Kidney epithelial cell (primary cell): ENCODE measurements around the gene PTPA. TPM values are rescaled to one million over a fixed set of nuclear protein-coding genes. Genes with fewer than 3 reads are reported as not detected.
"Not testable (repeated sequence)": the region's sequence is repeated elsewhere in the genome, so short reads cannot be mapped to it uniquely, and the experiment has no call there.

Experiments used
- DNase-seq: peaks from one replicate; pipeline ENCODE4 v3.0.0-alpha.2; 2010; ENCODE audit warnings: low read depth
- H3K27me3 ChIP-seq: 2 replicates; pipeline ENCODE4 v1.6.0; 2011; ENCODE audit warnings: low read length; ENCODE audit not compliant: control insufficient read depth, insufficient read depth
- H3K36me3 ChIP-seq: 2 replicates; pipeline ENCODE4 v1.5.1; 2011; ENCODE audit warnings: low read length; ENCODE audit not compliant: control insufficient read depth, insufficient read depth
- H3K4me3 ChIP-seq: 2 replicates; pipeline ENCODE4 v1.5.1; 2011; ENCODE audit warnings: low read depth, mild to moderate bottlenecking, control low read depth, low read length
- total RNA-seq: library from RNA; depleted of rRNA; stranded (reverse); fragments of >200 nt; gene quantifications from 2 replicates; pipeline ENCODE4 v1.2.3, GENCODE V29; 2015
- TF ChIP-seq, protein P1 (sequence below): IDR thresholded peaks from 2 replicates; pipeline ENCODE4 v1.5.1; 2011; ENCODE audit warnings: mild to moderate bottlenecking, moderate library complexity, low read length, control low read depth, inconsistent platforms; ENCODE audit not compliant: insufficient read depth, poor library complexity, severe bottlenecking

The PTPA gene
- total RNA-seq, 1 donor from 2014 or later: 167 TPM

GRCh38 chr9:129185402-129185801, 74.2 kb downstream of the PTPA start:
- no peak overlapping the region for H3K4me3 ChIP-seq
- TF ChIP-seq, protein P1, sequence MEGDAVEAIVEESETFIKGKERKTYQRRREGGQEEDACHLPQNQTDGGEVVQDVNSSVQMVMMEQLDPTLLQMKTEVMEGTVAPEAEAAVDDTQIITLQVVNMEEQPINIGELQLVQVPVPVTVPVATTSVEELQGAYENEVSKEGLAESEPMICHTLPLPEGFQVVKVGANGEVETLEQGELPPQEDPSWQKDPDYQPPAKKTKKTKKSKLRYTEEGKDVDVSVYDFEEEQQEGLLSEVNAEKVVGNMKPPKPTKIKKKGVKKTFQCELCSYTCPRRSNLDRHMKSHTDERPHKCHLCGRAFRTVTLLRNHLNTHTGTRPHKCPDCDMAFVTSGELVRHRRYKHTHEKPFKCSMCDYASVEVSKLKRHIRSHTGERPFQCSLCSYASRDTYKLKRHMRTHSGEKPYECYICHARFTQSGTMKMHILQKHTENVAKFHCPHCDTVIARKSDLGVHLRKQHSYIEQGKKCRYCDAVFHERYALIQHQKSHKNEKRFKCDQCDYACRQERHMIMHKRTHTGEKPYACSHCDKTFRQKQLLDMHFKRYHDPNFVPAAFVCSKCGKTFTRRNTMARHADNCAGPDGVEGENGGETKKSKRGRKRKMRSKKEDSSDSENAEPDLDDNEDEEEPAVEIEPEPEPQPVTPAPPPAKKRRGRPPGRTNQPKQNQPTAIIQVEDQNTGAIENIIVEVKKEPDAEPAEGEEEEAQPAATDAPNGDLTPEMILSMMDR: no peak
- DNase-seq: no peak
- no peaks in the 10 kb centered on the region for H3K27me3 ChIP-seq
- no peaks in the 10 kb centered on the region for H3K36me3 ChIP-seq

- DNase-seq: no peak
Observed at GRCh38 chr9:129185991-129186390, 74.8 kb downstream of the PTPA start.

DNA sequence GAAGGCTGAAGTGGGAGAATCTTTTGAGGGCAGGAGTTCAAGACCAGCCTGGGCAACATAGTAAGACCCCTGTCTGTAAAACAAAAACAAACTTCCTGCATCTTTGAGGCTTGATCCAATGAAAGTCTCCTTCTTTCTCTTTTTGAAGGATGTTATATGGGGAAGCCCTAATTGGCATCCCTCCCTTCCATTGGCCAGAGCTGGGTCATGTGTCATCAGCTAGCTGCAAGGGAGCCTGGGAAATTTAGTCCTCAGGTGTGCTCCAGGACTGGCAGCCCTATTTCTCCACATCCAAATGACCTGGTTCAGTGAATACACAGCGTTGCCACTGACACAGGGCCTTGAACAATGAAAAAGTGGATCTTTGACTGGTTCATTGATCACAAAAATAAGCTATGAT, 75.8 kb downstream of the PTPA start:
- H3K36me3 ChIP-seq: no peaks in the 10 kb centered on the region
- H3K4me3 ChIP-seq: no peak overlapping the region
- H3K27me3 ChIP-seq: no peaks in the 10 kb centered on the region
- DNase-seq: no peak
- TF ChIP-seq, protein P1: no peak

More at GRCh38 chr9:129185991-129186390, 74.8 kb downstream of the PTPA start:
- Histone ChIP-seq H3K27me3 (no peaks in the 10 kb centered on the region), H3K4me3 (no peak overlapping the region), H3K36me3 (no peaks in the 10 kb centered on the region)
- TF ChIP-seq, protein P1: no peak

GRCh38 chr9:129189971-129190370, 78.8 kb downstream of the PTPA start:
- not testable (repeated sequence) for H3K4me3 ChIP-seq, H3K27me3 ChIP-seq, H3K36me3 ChIP-seq, DNase-seq

- DNase-seq: no peak
- TF ChIP-seq, protein P1: no peak
- no peak overlapping the region for H3K4me3 ChIP-seq
- H3K27me3 ChIP-seq: no peaks in the 10 kb centered on the region
- no peaks in the 10 kb centered on the region for H3K36me3 ChIP-seq
Observed at GRCh38 chr9:129191234-129191633, 80.0 kb downstream of the PTPA start.

DNA sequence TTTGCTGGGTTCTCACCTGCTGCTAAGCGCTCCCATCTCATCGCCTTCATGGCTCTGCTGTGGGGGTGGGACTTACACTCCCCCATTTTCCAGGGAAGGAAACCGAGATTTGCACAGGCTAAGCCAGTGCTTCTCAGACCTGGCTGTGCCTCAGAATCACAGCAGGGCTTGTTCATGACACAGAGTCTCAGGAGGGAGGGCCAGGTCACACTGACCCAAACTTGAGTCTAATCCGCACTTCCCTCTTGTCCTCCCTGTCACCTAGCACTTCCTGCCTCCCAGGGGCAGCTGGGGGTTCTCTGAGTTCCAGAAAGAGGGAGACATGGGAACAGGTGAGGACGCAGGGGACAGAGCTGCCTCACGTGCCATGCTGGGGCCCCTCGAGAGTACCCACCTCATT, 82.4 kb downstream of the PTPA start:
- no peak for DNase-seq

More for the DNA sequence above, 82.4 kb downstream of the PTPA start:
- H3K36me3 ChIP-seq: no peaks in the 10 kb centered on the region
- TF ChIP-seq, protein P1: no peak
- no peak overlapping the region for H3K4me3 ChIP-seq
- no peaks in the 10 kb centered on the region for H3K27me3 ChIP-seq
